ENCODE results near the gene ZBTB43.

The ZBTB43 gene

DNA sequence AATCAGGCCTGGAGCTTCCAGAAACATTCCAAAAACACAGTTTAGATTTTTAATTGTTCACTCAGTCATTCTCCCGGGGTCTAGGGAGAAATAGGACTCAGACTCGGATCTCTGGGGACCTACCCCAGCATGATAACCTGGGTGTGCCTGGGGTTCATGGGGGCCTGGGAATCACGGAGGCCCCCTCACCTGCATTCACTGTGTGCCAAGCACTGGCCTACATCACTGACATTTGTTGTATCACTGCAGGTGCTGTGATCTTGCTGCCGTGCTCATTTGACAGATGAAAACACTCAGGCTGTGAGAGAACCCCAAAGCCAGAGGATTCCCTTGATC, 22.8 kb upstream of the ZBTB43 start:
- TF ChIP-seq, protein P1, sequence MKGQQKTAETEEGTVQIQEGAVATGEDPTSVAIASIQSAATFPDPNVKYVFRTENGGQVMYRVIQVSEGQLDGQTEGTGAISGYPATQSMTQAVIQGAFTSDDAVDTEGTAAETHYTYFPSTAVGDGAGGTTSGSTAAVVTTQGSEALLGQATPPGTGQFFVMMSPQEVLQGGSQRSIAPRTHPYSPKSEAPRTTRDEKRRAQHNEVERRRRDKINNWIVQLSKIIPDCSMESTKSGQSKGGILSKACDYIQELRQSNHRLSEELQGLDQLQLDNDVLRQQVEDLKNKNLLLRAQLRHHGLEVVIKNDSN (IDR thresholded peaks at IDR 0.05) = no peak

GRCh38 chr9:126783949-126784348, 20.9 kb upstream of the ZBTB43 start:
- TF ChIP-seq REST (IDR thresholded peaks at IDR 0.05; ENCODE audit: low read depth) (no peak), CREB1 (IDR thresholded peaks at IDR 0.05; ENCODE audit: low read depth) (no peak)
- TF ChIP-seq, protein P1 (IDR thresholded peaks at IDR 0.05) = no peak

DNA sequence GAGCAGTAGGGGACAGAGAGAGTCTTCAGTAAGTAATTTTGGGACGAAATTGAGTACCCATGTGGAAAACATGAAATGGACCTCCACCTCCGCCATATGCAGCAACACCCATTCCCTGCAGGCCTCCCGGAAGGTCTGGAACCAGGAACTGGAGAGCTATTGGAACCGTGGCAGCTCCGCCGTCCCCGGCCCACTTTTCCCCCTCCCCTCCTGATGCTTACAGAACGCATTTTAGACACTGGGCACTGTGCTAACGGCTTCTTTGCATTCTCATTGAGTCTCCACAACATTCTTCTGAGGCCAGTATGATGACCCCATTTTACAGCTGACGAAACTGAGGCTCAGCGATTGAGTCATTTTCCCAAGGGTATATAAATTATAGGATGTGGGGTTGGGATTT, 20.4 kb upstream of the ZBTB43 start:
- TF ChIP-seq NFIC (IDR thresholded peaks at IDR 0.05) = no peak
- TF ChIP-seq EGR1 (IDR thresholded peaks at IDR 0.05) = no peak
- TF ChIP-seq TAF1 (IDR thresholded peaks at IDR 0.05; ENCODE audit: low read depth) = no peak
- TF ChIP-seq, protein P2, sequence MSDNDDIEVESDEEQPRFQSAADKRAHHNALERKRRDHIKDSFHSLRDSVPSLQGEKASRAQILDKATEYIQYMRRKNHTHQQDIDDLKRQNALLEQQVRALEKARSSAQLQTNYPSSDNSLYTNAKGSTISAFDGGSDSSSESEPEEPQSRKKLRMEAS (IDR thresholded peaks at IDR 0.05) = no peak
- no peak for TF ChIP-seq TCF12 (IDR thresholded peaks at IDR 0.05; ENCODE audit: low read depth)
- TF ChIP-seq RAD21 (IDR thresholded peaks at IDR 0.05; ENCODE audit: low read depth) = no peak
- no peak for TF ChIP-seq TEAD4 (IDR thresholded peaks at IDR 0.05)
- TF ChIP-seq, protein P1 (IDR thresholded peaks at IDR 0.05) = no peak
- no peak for TF ChIP-seq CREB1 (IDR thresholded peaks at IDR 0.05; ENCODE audit: low read depth)
- TF ChIP-seq YY1 (IDR thresholded peaks at IDR 0.05; ENCODE audit: low read depth) = no peak
- no peak for TF ChIP-seq ZBTB7A (IDR thresholded peaks at IDR 0.05; ENCODE audit: low read depth)
- no peak for TF ChIP-seq REST (IDR thresholded peaks at IDR 0.05; ENCODE audit: low read depth)
- TF ChIP-seq EP300 (IDR thresholded peaks at IDR 0.05; ENCODE audit: borderline replicate concordance) = no peak
- TF ChIP-seq CEBPB (IDR thresholded peaks at IDR 0.05) = no peak

DNA sequence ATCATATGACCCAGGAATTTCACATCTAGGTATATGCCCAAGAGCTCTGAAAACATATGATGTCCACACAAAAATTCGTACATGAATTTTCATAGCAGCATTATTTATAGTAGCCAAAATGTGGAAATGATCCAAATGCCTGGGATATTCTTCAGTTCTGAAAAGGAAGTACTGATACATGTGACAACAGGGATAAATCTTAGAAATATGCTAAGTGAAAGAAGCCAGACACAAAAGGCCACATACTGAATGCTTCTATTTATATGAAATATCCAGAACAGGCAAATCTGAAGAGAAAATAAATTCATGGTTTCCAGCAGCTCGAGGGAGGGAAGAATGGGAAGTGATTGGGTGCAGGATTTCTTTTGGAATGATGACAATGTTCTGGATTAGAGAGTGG, 16.8 kb upstream of the ZBTB43 start:
- TF ChIP-seq, protein P1 (IDR thresholded peaks at IDR 0.05) = no peak
- TF ChIP-seq ZBTB7A (IDR thresholded peaks at IDR 0.05; ENCODE audit: low read depth) (no peak), TCF12 (IDR thresholded peaks at IDR 0.05; ENCODE audit: low read depth) (no peak), RAD21 (IDR thresholded peaks at IDR 0.05; ENCODE audit: low read depth) (no peak), EP300 (IDR thresholded peaks at IDR 0.05; ENCODE audit: borderline replicate concordance) (no peak), CEBPB (IDR thresholded peaks at IDR 0.05) (no peak), TEAD4 (IDR thresholded peaks at IDR 0.05) (no peak), EGR1 (IDR thresholded peaks at IDR 0.05) (no peak), YY1 (IDR thresholded peaks at IDR 0.05; ENCODE audit: low read depth) (no peak), CREB1 (IDR thresholded peaks at IDR 0.05; ENCODE audit: low read depth) (no peak), NFIC (IDR thresholded peaks at IDR 0.05) (no peak), TAF1 (IDR thresholded peaks at IDR 0.05; ENCODE audit: low read depth) (no peak)
- TF ChIP-seq, protein P2 (IDR thresholded peaks at IDR 0.05) = no peak

DNA sequence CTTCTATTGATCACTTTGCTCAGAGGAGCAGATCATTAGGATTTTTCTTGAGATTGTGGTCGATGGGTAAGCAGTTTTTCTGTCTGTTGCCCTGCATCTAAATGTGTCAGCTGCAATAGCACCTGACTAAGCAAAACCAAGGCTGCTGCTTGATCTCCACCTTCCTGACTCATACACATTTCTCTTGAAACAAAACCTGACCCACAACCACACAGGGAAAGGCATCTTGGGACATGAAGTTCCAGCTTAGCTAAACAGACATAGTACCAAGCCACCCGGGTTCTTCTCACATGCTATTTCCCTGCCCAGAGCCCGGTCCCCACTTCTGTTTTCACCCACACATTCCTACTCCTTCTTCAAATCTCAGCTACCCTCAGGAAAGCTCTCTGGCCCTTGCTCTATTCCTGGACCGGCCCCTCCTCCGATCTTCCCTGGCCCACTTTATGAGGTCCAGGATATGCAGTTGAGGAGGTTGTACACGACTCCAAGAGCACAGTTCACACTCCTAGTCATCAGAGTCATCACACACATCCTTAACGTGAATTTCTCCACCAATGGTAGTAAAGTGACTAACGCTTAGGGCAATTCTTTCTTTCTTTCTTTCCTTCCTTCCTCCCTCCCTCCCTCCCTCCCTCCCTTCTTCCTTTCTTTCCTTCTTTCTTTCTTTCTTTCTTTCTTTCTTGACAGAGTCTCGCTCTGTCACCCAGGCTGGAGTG, 16.0 kb upstream of the ZBTB43 start:
- TF ChIP-seq CREB1 (IDR thresholded peaks at IDR 0.05; ENCODE audit: low read depth) (no peak), TEAD4 (IDR thresholded peaks at IDR 0.05) (no peak), YY1 (IDR thresholded peaks at IDR 0.05; ENCODE audit: low read depth) (no peak), CEBPB (IDR thresholded peaks at IDR 0.05) (no peak), RAD21 (IDR thresholded peaks at IDR 0.05; ENCODE audit: low read depth) (no peak), TAF1 (IDR thresholded peaks at IDR 0.05; ENCODE audit: low read depth) (no peak), EP300 (IDR thresholded peaks at IDR 0.05; ENCODE audit: borderline replicate concordance) (no peak), REST (IDR thresholded peaks at IDR 0.05; ENCODE audit: low read depth) (no peak), EGR1 (IDR thresholded peaks at IDR 0.05) (no peak)
- TF ChIP-seq, protein P2 (IDR thresholded peaks at IDR 0.05) = no peak
